Vagina (tissue), 2 donors: Measurements from ENCODE around the gene CAPZA2. TPM values are rescaled to one million over a fixed set of nuclear protein-coding genes. Genes with fewer than 3 reads are reported as not detected.
"Not testable (repeated sequence)": the region's sequence is repeated elsewhere in the genome, so short reads cannot be mapped to it uniquely, and the experiment has no call there.

Source experiments
- DNase-seq, 2 donors: peaks; one replicate each; pipeline ENCODE4 v3.0.0-alpha.2; 2017; ENCODE audit errors: extremely low spot score in 2 of 2
- H3K27ac ChIP-seq: fragments of 200-600 bp; sonication (generic); one replicate; pipeline ENCODE4 v1.5.1; 2019
- H3K27me3 ChIP-seq: fragments of 200-600 bp; sonication (generic); one replicate; pipeline ENCODE4 v1.5.1; 2019
- H3K36me3 ChIP-seq, 2 donors: fragments of 200-600 bp; sonication (generic); one replicate each; pipeline ENCODE4 v1.5.1; 2017 to 2019
- H3K4me1 ChIP-seq: fragments of 200-600 bp; sonication (generic); one replicate; pipeline ENCODE4 v1.5.1; 2019
- H3K4me3 ChIP-seq, 2 donors: fragments of 200-600 bp; sonication (generic); 1 replicate in 1 of 2; 2 replicates in 1 of 2; pipeline ENCODE4 v1.5.1; 2016 to 2019
- H3K9me3 ChIP-seq: fragments of 200-600 bp; sonication (generic); one replicate; pipeline ENCODE4 v1.5.1; 2019
- CTCF ChIP-seq, 3 experiments: fragments of 450-650 bp in 2 of 3; fragments of 200-600 bp in 1 of 3; sonication (generic) in 1 of 3; IDR thresholded peaks; one replicate each; pipeline ENCODE4 v1.5.1; 2017 to 2019; ENCODE audit warnings: antibody characterized with exemption in 3 of 3, mild to moderate bottlenecking in 2 of 3, moderate library complexity in 2 of 3
- POLR2A ChIP-seq, 2 donors: fragments of 450-650 bp; IDR thresholded peaks; one replicate each; pipeline ENCODE4 v1.6.1; 2017; ENCODE audit warnings: antibody characterized with exemption in 2 of 2, mild to moderate bottlenecking in 2 of 2, moderate library complexity in 2 of 2
- POLR2AphosphoS5 ChIP-seq, 2 donors: sonication (generic); formaldehyde crosslinking; IDR thresholded peaks; one replicate each; pipeline ENCODE4 v1.9.0; 2017; ENCODE audit warnings: antibody characterized with exemption in 2 of 2, mild to moderate bottlenecking in 2 of 2, low read depth in 1 of 2; ENCODE audit not compliant: insufficient read depth in 1 of 2
- intact Hi-C: fragments of 100-400 bp; cut with DNase I; formaldehyde crosslinking; loops from one replicate; pipeline ENCODE4 v1.15.1; 2023
- small RNA-seq: library from RNA; depleted of rRNA; stranded (forward); fragments of <200 nt; gene quantifications from one replicate; pipeline ENCODE3, GENCODE V24; 2016
- total RNA-seq: library from RNA; depleted of rRNA; stranded (reverse); fragments of >200 nt; gene quantifications from one replicate; pipeline ENCODE4 v1.2.3, GENCODE V29; 2016

The CAPZA2 gene
- total RNA-seq, 1 donor from 2014 or later = 86.2 TPM

- H3K4me3 ChIP-seq = no peak overlapping the region
- H3K27me3 ChIP-seq = no peaks in the 10 kb centered on the region
- H3K4me1 ChIP-seq = no peaks in the 10 kb centered on the region
- DNase-seq = no peak
- intact Hi-C loops = no loop called here
- TF ChIP-seq POLR2A (IDR thresholded peaks at IDR 0.05) = no peak
- TF ChIP-seq POLR2AphosphoS5 (IDR thresholded peaks at IDR 0.05; ENCODE audit: insufficient read depth in 1 of 2, low read depth in 1 of 2) = no peak
- no peak for TF ChIP-seq CTCF (IDR thresholded peaks at IDR 0.05)
- no peak overlapping the region for H3K27ac ChIP-seq
- H3K36me3 ChIP-seq = no peaks in the 10 kb centered on the region
- no peaks in the 10 kb centered on the region for H3K9me3 ChIP-seq
These were observed 105.6 kb downstream of the CAPZA2 start for GRCh38 chr7:116967983-116968382.

DNA sequence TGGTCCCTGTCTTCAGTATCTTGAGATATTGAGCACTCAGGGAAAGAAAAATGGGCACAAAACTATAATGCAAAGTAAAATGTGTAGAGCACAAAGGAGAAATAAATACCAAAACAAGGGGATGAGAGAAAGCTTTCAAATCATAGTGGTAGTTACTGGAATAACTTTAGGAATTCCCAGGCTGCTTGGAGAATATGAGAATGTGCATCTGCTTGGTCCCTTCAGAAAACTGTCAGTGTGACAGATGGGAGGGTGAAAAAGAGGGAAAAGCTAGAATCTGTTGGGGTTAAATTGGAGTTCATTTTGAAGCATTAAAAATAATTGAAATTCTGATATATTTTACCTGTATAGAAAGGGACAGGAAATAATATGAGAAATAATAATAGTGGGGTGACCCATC is 106.2 kb downstream of the CAPZA2 start:
- no peak for TF ChIP-seq CTCF (IDR thresholded peaks at IDR 0.05)
- intact Hi-C loops = no loop called here

GRCh38 chr7:116969371-116969902 is 107.0 kb downstream of the CAPZA2 start:
- H3K4me3 ChIP-seq = no peak overlapping the region
- H3K36me3 ChIP-seq = no peaks in the 10 kb centered on the region
- intact Hi-C loops = no loop called here
- no peak for DNase-seq
- no peak for TF ChIP-seq POLR2AphosphoS5 (IDR thresholded peaks at IDR 0.05; ENCODE audit: insufficient read depth in 1 of 2, low read depth in 1 of 2)
- no peak for TF ChIP-seq CTCF (IDR thresholded peaks at IDR 0.05)
- TF ChIP-seq POLR2A (IDR thresholded peaks at IDR 0.05) = no peak
- H3K9me3 ChIP-seq = no peaks in the 10 kb centered on the region
- H3K27ac ChIP-seq = no peak overlapping the region
- H3K27me3 ChIP-seq = no peaks in the 10 kb centered on the region
- H3K4me1 ChIP-seq = no peaks in the 10 kb centered on the region

More for the DNA sequence above, 106.2 kb downstream of the CAPZA2 start:
- H3K9me3 ChIP-seq = no peaks in the 10 kb centered on the region
- DNase-seq = no peak
- no peak overlapping the region for H3K27ac ChIP-seq
- no peaks in the 10 kb centered on the region for H3K36me3 ChIP-seq
- H3K4me3 ChIP-seq = no peak overlapping the region
- H3K4me1 ChIP-seq = no peaks in the 10 kb centered on the region
- no peaks in the 10 kb centered on the region for H3K27me3 ChIP-seq

- H3K9me3 ChIP-seq = no peaks in the 10 kb centered on the region
- H3K36me3 ChIP-seq = no peaks in the 10 kb centered on the region
- H3K4me3 ChIP-seq = no peak overlapping the region
- no peaks in the 10 kb centered on the region for H3K27me3 ChIP-seq
- no peak for DNase-seq
- H3K4me1 ChIP-seq = no peaks in the 10 kb centered on the region
- no peak for TF ChIP-seq CTCF (IDR thresholded peaks at IDR 0.05)
- TF ChIP-seq POLR2AphosphoS5 (IDR thresholded peaks at IDR 0.05; ENCODE audit: insufficient read depth in 1 of 2, low read depth in 1 of 2) = no peak
- H3K27ac ChIP-seq = no peak overlapping the region
- intact Hi-C loops = no loop called here
These were observed 108.0 kb downstream of the CAPZA2 start for GRCh38 chr7:116970238-116970910.

DNA sequence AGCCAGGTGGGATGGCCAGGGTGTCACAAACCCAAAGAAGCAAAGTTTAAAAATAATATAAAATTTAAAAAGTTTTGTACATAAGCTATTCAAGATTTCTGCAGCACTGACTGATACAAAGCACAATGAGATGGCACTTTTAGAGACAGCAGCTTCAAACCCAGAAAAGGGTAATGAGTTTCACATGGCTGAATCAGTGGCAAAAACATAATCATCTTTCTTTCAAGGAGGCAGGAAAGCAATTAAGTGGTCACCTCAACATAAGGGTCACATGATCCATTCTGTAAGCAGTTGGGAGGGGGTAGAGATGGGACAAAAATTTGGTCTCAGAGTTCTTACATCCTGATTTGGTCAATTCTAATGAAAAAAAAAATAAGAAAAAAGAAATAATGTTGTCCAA is 108.8 kb downstream of the CAPZA2 start:
- intact Hi-C loops, H3K9me3 ChIP-seq, H3K36me3 ChIP-seq: not testable (repeated sequence)

More for the DNA sequence above, 108.8 kb downstream of the CAPZA2 start:
- DNase-seq, H3K4me1 ChIP-seq, H3K27me3 ChIP-seq, H3K4me3 ChIP-seq, H3K27ac ChIP-seq: not testable (repeated sequence)

Small RNA genes within 50 kb of the gene (small RNA-seq; reads per million reads assigned to genes)
- gene RF00019 (not detected), gene RF02179 (not detected), gene RF02180 (not detected), gene RF02188 (not detected), gene RNA5SP239 (not detected)

Other genes starting within 250 kb of the CAPZA2 start
- 15.2 TPM for gene MET, start 190.4 kb upstream of the CAPZA2 start, total RNA-seq
- 15.2 TPM for gene ST7, start 90.9 kb downstream of the CAPZA2 start, total RNA-seq